T-helper 9 cell (primary cell): Measurements from ENCODE around the gene SUSD4.

Experiments
- DNase-seq: peaks from one replicate; pipeline ENCODE4 v3.0.0-alpha.2; 2020

SUSD4 gene

GRCh38 chr1:223328566-223328965 is 35.4 kb downstream of the SUSD4 start:
- no peak for DNase-seq

- no peak for DNase-seq
Measured at GRCh38 chr1:223326776-223327175, 37.2 kb downstream of the SUSD4 start.

GRCh38 chr1:223323491-223324484 is 40.2 kb downstream of the SUSD4 start:
- no peak for DNase-seq

GRCh38 chr1:223322868-223323267 is 41.1 kb downstream of the SUSD4 start:
- DNase-seq, result no peak

- no peak for DNase-seq
Measured at GRCh38 chr1:223320959-223321358, 43.0 kb downstream of the SUSD4 start.

GRCh38 chr1:223319905-223320580 is 43.9 kb downstream of the SUSD4 start:
- DNase-seq, result no peak

- no peak for DNase-seq
Measured at GRCh38 chr1:223319398-223319797, 44.6 kb downstream of the SUSD4 start.

- no peak for DNase-seq
Measured at GRCh38 chr1:223316082-223316481, 47.9 kb downstream of the SUSD4 start.

- DNase-seq, result no peak
Measured at GRCh38 chr1:223315665-223316064, 48.3 kb downstream of the SUSD4 start.

GRCh38 chr1:223313415-223313754 is 50.6 kb downstream of the SUSD4 start:
- DNase-seq, result no peak

GRCh38 chr1:223312705-223313414 is 51.1 kb downstream of the SUSD4 start:
- no peak for DNase-seq

GRCh38 chr1:223312273-223312672 is 51.7 kb downstream of the SUSD4 start:
- DNase-seq, result no peak

GRCh38 chr1:223311826-223312225 is 52.1 kb downstream of the SUSD4 start:
- DNase-seq, result no peak

GRCh38 chr1:223308136-223308535 is 55.8 kb downstream of the SUSD4 start:
- DNase-seq, result no peak

- DNase-seq, result no peak
Measured at GRCh38 chr1:223307544-223307943, 56.4 kb downstream of the SUSD4 start.

- no peak for DNase-seq
Measured at GRCh38 chr1:223304931-223305330, 59.0 kb downstream of the SUSD4 start.

GRCh38 chr1:223301371-223301770 is 62.6 kb downstream of the SUSD4 start:
- no peak for DNase-seq

GRCh38 chr1:223299553-223299952 is 64.4 kb downstream of the SUSD4 start:
- no peak for DNase-seq

- DNase-seq, result no peak
Measured at GRCh38 chr1:223298701-223299100, 65.3 kb downstream of the SUSD4 start.

- DNase-seq, result no peak
Measured at GRCh38 chr1:223297800-223298199, 66.2 kb downstream of the SUSD4 start.

GRCh38 chr1:223291796-223292195 is 72.2 kb downstream of the SUSD4 start:
- DNase-seq, result no peak

GRCh38 chr1:223290397-223290796 is 73.6 kb downstream of the SUSD4 start:
- no peak for DNase-seq

- no peak for DNase-seq
Measured at GRCh38 chr1:223289621-223290020, 74.4 kb downstream of the SUSD4 start.
